NCI-H82 treated with DMSO at 0.1 percent for 48 hours (cell line): ENCODE measurements around the gene RAD51B.

Source experiments
- DNase-seq: peaks from one replicate; lab custom pipeline; 2025; ENCODE audit not compliant: unreplicated experiment; lab: John Stamatoyannopoulos, UW

The RAD51B gene

GRCh38 chr14:68669111-68669511 is 849.5 kb downstream of the RAD51B start:
- no peak for DNase-seq

GRCh38 chr14:68669603-68670358 is 850.2 kb downstream of the RAD51B start:
- no peak for DNase-seq

- DNase-seq = no peak
Measured at GRCh38 chr14:68670359-68670715, 850.8 kb downstream of the RAD51B start.

- no peak for DNase-seq
Measured at GRCh38 chr14:68671909-68672308, 852.3 kb downstream of the RAD51B start.

GRCh38 chr14:68672609-68673285 is 853.2 kb downstream of the RAD51B start:
- DNase-seq = no peak

- DNase-seq = no peak
Measured at GRCh38 chr14:68673464-68673863, 853.9 kb downstream of the RAD51B start.

GRCh38 chr14:68674538-68675232 is 855.1 kb downstream of the RAD51B start:
- DNase-seq = no peak

- DNase-seq = no peak
Measured at GRCh38 chr14:68675233-68675577, 855.6 kb downstream of the RAD51B start.

- DNase-seq = no peak
Measured at GRCh38 chr14:68676511-68676943, 856.9 kb downstream of the RAD51B start.

GRCh38 chr14:68677476-68677875 is 857.9 kb downstream of the RAD51B start:
- no peak for DNase-seq

GRCh38 chr14:68677901-68678300 is 858.3 kb downstream of the RAD51B start:
- DNase-seq = no peak

GRCh38 chr14:68678471-68678870 is 858.9 kb downstream of the RAD51B start:
- DNase-seq = peak; percentile 41

- DNase-seq = no peak
Measured at GRCh38 chr14:68679301-68679700, 859.7 kb downstream of the RAD51B start.

- no peak for DNase-seq
Measured at GRCh38 chr14:68679746-68680467, 860.3 kb downstream of the RAD51B start.

- no peak for DNase-seq
Measured at GRCh38 chr14:68680541-68681051, 861.0 kb downstream of the RAD51B start.

- no peak for DNase-seq
Measured at GRCh38 chr14:68681256-68682011, 861.9 kb downstream of the RAD51B start.

- no peak for DNase-seq
Measured at GRCh38 chr14:68682166-68683103, 862.9 kb downstream of the RAD51B start.

- DNase-seq = no peak
Measured at GRCh38 chr14:68683326-68683725, 863.7 kb downstream of the RAD51B start.
